ENCODE measurements around the gene HECW1. TPM values are rescaled to one million over a fixed set of nuclear protein-coding genes. Genes with fewer than 3 reads are reported as not detected.

Gene HECW1
- total and polyA plus RNA-seq, 2 of the 13 experiments (the other 11 are each of a cell fraction or from before 2014, with no cell fraction given): not detected

GRCh38 chr7:43260980-43261878 lies 148.8 kb downstream of the HECW1 start (continued):
- TF ChIP-seq ZNF652 (CRISPR knock-in tag; IDR thresholded peaks at IDR 0.05; ENCODE audit: borderline replicate concordance, low read depth): peak; percentile 93
- no peak for TF ChIP-seq KLF6 (CRISPR knock-in tag; IDR thresholded peaks at IDR 0.05)
- TF ChIP-seq, protein P1, sequence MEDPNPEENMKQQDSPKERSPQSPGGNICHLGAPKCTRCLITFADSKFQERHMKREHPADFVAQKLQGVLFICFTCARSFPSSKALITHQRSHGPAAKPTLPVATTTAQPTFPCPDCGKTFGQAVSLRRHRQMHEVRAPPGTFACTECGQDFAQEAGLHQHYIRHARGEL (CRISPR knock-in tag; IDR thresholded peaks at IDR 0.05): no peak
- TF ChIP-seq ZNF225 (CRISPR knock-in tag; IDR thresholded peaks at IDR 0.05): no peak
- TF ChIP-seq ZBTB1 (CRISPR knock-in tag; IDR thresholded peaks at IDR 0.05; ENCODE audit: borderline replicate concordance): no peak
- TF ChIP-seq CTCF (CRISPR knock-in tag; IDR thresholded peaks at IDR 0.05): peak; percentile 83
- TF ChIP-seq SOX13 (IDR thresholded peaks at IDR 0.05): no peak
- TF ChIP-seq SOX13 (CRISPR knock-in tag; conservative IDR thresholded peaks at IDR 0.05 in 1 of 2, IDR thresholded peaks at IDR 0.05 in 1 of 2): no peak
- TF ChIP-seq, protein P2, sequence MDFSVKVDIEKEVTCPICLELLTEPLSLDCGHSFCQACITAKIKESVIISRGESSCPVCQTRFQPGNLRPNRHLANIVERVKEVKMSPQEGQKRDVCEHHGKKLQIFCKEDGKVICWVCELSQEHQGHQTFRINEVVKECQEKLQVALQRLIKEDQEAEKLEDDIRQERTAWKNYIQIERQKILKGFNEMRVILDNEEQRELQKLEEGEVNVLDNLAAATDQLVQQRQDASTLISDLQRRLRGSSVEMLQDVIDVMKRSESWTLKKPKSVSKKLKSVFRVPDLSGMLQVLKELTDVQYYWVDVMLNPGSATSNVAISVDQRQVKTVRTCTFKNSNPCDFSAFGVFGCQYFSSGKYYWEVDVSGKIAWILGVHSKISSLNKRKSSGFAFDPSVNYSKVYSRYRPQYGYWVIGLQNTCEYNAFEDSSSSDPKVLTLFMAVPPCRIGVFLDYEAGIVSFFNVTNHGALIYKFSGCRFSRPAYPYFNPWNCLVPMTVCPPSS (IDR thresholded peaks at IDR 0.05): no peak
- TF ChIP-seq, protein P3, sequence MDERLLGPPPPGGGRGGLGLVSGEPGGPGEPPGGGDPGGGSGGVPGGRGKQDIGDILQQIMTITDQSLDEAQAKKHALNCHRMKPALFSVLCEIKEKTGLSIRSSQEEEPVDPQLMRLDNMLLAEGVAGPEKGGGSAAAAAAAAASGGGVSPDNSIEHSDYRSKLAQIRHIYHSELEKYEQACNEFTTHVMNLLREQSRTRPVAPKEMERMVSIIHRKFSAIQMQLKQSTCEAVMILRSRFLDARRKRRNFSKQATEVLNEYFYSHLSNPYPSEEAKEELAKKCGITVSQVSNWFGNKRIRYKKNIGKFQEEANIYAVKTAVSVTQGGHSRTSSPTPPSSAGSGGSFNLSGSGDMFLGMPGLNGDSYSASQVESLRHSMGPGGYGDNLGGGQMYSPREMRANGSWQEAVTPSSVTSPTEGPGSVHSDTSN (CRISPR knock-in tag; IDR thresholded peaks at IDR 0.05): no peak
- no peak for TF ChIP-seq EEA1 (CRISPR knock-in tag; IDR thresholded peaks at IDR 0.05; ENCODE audit: borderline replicate concordance)
- peak; percentile 66 for TF ChIP-seq SMC3 (IDR thresholded peaks at IDR 0.05; ENCODE audit: low read length)
- TF ChIP-seq RARA (CRISPR knock-in tag; IDR thresholded peaks at IDR 0.05): no peak
- no peak for TF ChIP-seq KIAA2018 (CRISPR knock-in tag; IDR thresholded peaks at IDR 0.05; ENCODE audit: borderline replicate concordance)
- 0 out of 2 replicates have a peak, but pooled peaks have one; percentile 27 for TF ChIP-seq ZNF124 (CRISPR knock-in tag; IDR thresholded peaks at IDR 0.05)

All from HepG2 (cell line).